Activated CD8-positive, alpha-beta memory T cell treated with anti-CD3 and anti-CD28 coated beads, Interleukin-2, amount 10 ng/mL, durations not matched to agents 7 days and 5 days (primary cell): ENCODE results near the gene ASMTL. TPM values are rescaled to one million over a fixed set of nuclear protein-coding genes. Genes with fewer than 3 reads are reported as not detected.
A peak's percentile ranks its signal among the peaks of the same experiment; 100 is the strongest.
"Not testable (repeated sequence)": the region's sequence is repeated elsewhere in the genome, so short reads cannot be mapped to it uniquely, and the experiment has no call there.

Experiments
- ATAC-seq: fragments of 150-1000 bp; cut with Tn5 transposase; one replicate; pipeline ENCODE4 v1.10.0; 2021; ENCODE audit warnings: moderate library complexity
- CTCF ChIA-PET: fragments of 350-600 bp; sonication (Branson Sonifier 250); formaldehyde crosslinking; loops from one replicate; lab custom pipeline; 2021; ENCODE audit warnings: antibody characterized with exemption; lab: Charles Lee
- DNase-seq: peaks from one replicate; pipeline ENCODE4 v3.0.0-alpha.2; 2020
- H3K27ac Mint-ChIP-seq: one replicate; pipeline ENCODE4 v1.8.0; 2021; ENCODE audit warnings: mild to moderate bottlenecking, mixed read lengths
- H3K27me3 Mint-ChIP-seq: one replicate; pipeline ENCODE4 v1.8.0; 2021; ENCODE audit warnings: mixed read lengths
- H3K36me3 Mint-ChIP-seq: one replicate; pipeline ENCODE4 v1.8.0; 2021; ENCODE audit warnings: mild to moderate bottlenecking, mixed read lengths
- H3K4me1 Mint-ChIP-seq: one replicate; pipeline ENCODE4 v1.8.0; 2021; ENCODE audit warnings: mixed read lengths
- H3K4me3 Mint-ChIP-seq: one replicate; pipeline ENCODE4 v1.8.0; 2021; ENCODE audit warnings: mild to moderate bottlenecking, moderate library complexity, mixed read lengths
- H3K9me3 Mint-ChIP-seq: one replicate; pipeline ENCODE4 v1.8.0; 2022; ENCODE audit warnings: low read depth, mixed read lengths
- total RNA-seq, 2 experiments: library from RNA; stranded (reverse); gene quantifications; one replicate each; pipeline ENCODE4 v1.2.3, GENCODE V29; 2021

The ASMTL gene
- total RNA-seq, 2 experiments from 2014 or later: 39.9 to 44.7 TPM

- peaks cover 27% of the 10 kb centered on the region for H3K9me3 Mint-ChIP-seq
- H3K36me3 Mint-ChIP-seq: peaks cover 86% of the 10 kb centered on the region
- no peak for DNase-seq
- peaks cover 83% of the 10 kb centered on the region for H3K4me1 Mint-ChIP-seq
- no peaks in the 10 kb centered on the region for H3K27me3 Mint-ChIP-seq
- H3K27ac Mint-ChIP-seq: no peak overlapping the region
- H3K4me3 Mint-ChIP-seq: no peak overlapping the region
- no peak for ATAC-seq
- CTCF ChIA-PET: no interaction called here
Observed at GRCh38 chrX:1476682-1477081, 24.0 kb upstream of the ASMTL start.

GRCh38 chrX:1475881-1476280 is 23.2 kb upstream of the ASMTL start:
- Mint-ChIP-seq H3K9me3 (peaks cover 27% of the 10 kb centered on the region), H3K36me3 (peaks cover 87% of the 10 kb centered on the region), H3K4me1 (peaks cover 81% of the 10 kb centered on the region), H3K4me3 (no peak overlapping the region), H3K27ac (no peak overlapping the region), H3K27me3 (no peaks in the 10 kb centered on the region)
- DNase-seq: no peak
- CTCF ChIA-PET: no interaction called here
- no peak for ATAC-seq

- peaks cover 81% of the 10 kb centered on the region for H3K4me1 Mint-ChIP-seq
- H3K36me3 Mint-ChIP-seq: peaks cover 85% of the 10 kb centered on the region
- H3K4me3 Mint-ChIP-seq: no peak overlapping the region
- CTCF ChIA-PET: no interaction called here
- ATAC-seq (no peak), DNase-seq (no peak)
- peaks cover 27% of the 10 kb centered on the region for H3K9me3 Mint-ChIP-seq
- peak overlapping the region; percentile 10 for H3K27ac Mint-ChIP-seq
- H3K27me3 Mint-ChIP-seq: no peaks in the 10 kb centered on the region
Observed at GRCh38 chrX:1475481-1475880, 22.8 kb upstream of the ASMTL start.

- CTCF ChIA-PET, H3K27me3 Mint-ChIP-seq, DNase-seq, H3K4me3 Mint-ChIP-seq, H3K27ac Mint-ChIP-seq, ATAC-seq: not testable (repeated sequence)
- Mint-ChIP-seq H3K36me3 (peaks cover 82% of the 10 kb centered on the region), H3K9me3 (peaks cover 26% of the 10 kb centered on the region), H3K4me1 (peaks cover 80% of the 10 kb centered on the region)
Observed at GRCh38 chrX:1474593-1474992, 21.9 kb upstream of the ASMTL start.

- ATAC-seq: no peak
- Mint-ChIP-seq H3K4me3 (peak overlapping the region; percentile 74), H3K27me3 (no peaks in the 10 kb centered on the region), H3K27ac (peak overlapping the region; percentile 99), H3K9me3 (peaks cover 20% of the 10 kb centered on the region), H3K36me3 (peaks cover 76% of the 10 kb centered on the region), H3K4me1 (peaks cover 78% of the 10 kb centered on the region)
- CTCF ChIA-PET: no interaction called here
- DNase-seq: peak; percentile 34
Observed at GRCh38 chrX:1472975-1473374, 20.3 kb upstream of the ASMTL start.

- Mint-ChIP-seq H3K27ac (peak overlapping the region; percentile 94), H3K4me1 (peaks cover 91% of the 10 kb centered on the region), H3K4me3 (peak overlapping the region; percentile 64), H3K27me3 (no peaks in the 10 kb centered on the region), H3K9me3 (peaks cover 4% of the 10 kb centered on the region), H3K36me3 (peaks cover 67% of the 10 kb centered on the region)
- CTCF ChIA-PET: no interaction called here
- ATAC-seq (peak; percentile 45), DNase-seq (peak; percentile 87)
Observed at GRCh38 chrX:1468250-1468772, 15.6 kb upstream of the ASMTL start.

GRCh38 chrX:1466971-1467561 is 14.4 kb upstream of the ASMTL start:
- peak overlapping the region; percentile 94 for H3K27ac Mint-ChIP-seq
- peak; percentile 79 for DNase-seq
- CTCF ChIA-PET: no interaction called here
- no peaks in the 10 kb centered on the region for H3K27me3 Mint-ChIP-seq
- ATAC-seq: peak; percentile 20
- H3K36me3 Mint-ChIP-seq: peaks cover 62% of the 10 kb centered on the region
- H3K9me3 Mint-ChIP-seq: peaks cover under 1% of the 10 kb centered on the region
- H3K4me3 Mint-ChIP-seq: peak overlapping the region; percentile 75
- H3K4me1 Mint-ChIP-seq: peaks cover 93% of the 10 kb centered on the region

- H3K9me3 Mint-ChIP-seq: no peaks in the 10 kb centered on the region
- H3K27ac Mint-ChIP-seq: peak overlapping the region; percentile 93
- peak overlapping the region; percentile 75 for H3K4me3 Mint-ChIP-seq
- CTCF ChIA-PET: no interaction called here
- no peak for ATAC-seq
- peaks cover 56% of the 10 kb centered on the region for H3K36me3 Mint-ChIP-seq
- peaks cover 90% of the 10 kb centered on the region for H3K4me1 Mint-ChIP-seq
- no peaks in the 10 kb centered on the region for H3K27me3 Mint-ChIP-seq
- DNase-seq: peak; percentile 39
Observed at GRCh38 chrX:1466232-1466661, 13.5 kb upstream of the ASMTL start.

- no peaks in the 10 kb centered on the region for H3K9me3 Mint-ChIP-seq
- ATAC-seq (no peak), DNase-seq (peak; percentile 41)
- peak overlapping the region; percentile 74 for H3K4me3 Mint-ChIP-seq
- CTCF ChIA-PET: no interaction called here
- peaks cover 89% of the 10 kb centered on the region for H3K4me1 Mint-ChIP-seq
- H3K27ac Mint-ChIP-seq: peak overlapping the region; percentile 93
- H3K27me3 Mint-ChIP-seq: no peaks in the 10 kb centered on the region
- peaks cover 58% of the 10 kb centered on the region for H3K36me3 Mint-ChIP-seq
Observed at GRCh38 chrX:1465286-1466231, 12.8 kb upstream of the ASMTL start.

GRCh38 chrX:1464971-1465285 is 12.2 kb upstream of the ASMTL start:
- DNase-seq: peak; percentile 56
- peak overlapping the region; percentile 74 for H3K4me3 Mint-ChIP-seq
- peaks cover 54% of the 10 kb centered on the region for H3K36me3 Mint-ChIP-seq
- no peak for ATAC-seq
- H3K4me1 Mint-ChIP-seq: peaks cover 83% of the 10 kb centered on the region
- CTCF ChIA-PET: no interaction called here
- H3K27me3 Mint-ChIP-seq: no peaks in the 10 kb centered on the region
- no peaks in the 10 kb centered on the region for H3K9me3 Mint-ChIP-seq
- peak overlapping the region; percentile 93 for H3K27ac Mint-ChIP-seq

GRCh38 chrX:1464041-1464970 is 11.6 kb upstream of the ASMTL start:
- Mint-ChIP-seq H3K4me3 (peak overlapping the region; percentile 74), H3K9me3 (no peaks in the 10 kb centered on the region), H3K4me1 (peaks cover 77% of the 10 kb centered on the region), H3K27ac (peak overlapping the region; percentile 93), H3K27me3 (no peaks in the 10 kb centered on the region), H3K36me3 (peaks cover 49% of the 10 kb centered on the region)
- CTCF ChIA-PET: no interaction called here
- DNase-seq: peak; percentile 73
- no peak for ATAC-seq

- CTCF ChIA-PET: no interaction called here
- Mint-ChIP-seq H3K4me1 (peaks cover 73% of the 10 kb centered on the region), H3K36me3 (peaks cover 48% of the 10 kb centered on the region), H3K27me3 (no peaks in the 10 kb centered on the region), H3K9me3 (no peaks in the 10 kb centered on the region), H3K4me3 (peak overlapping the region; percentile 74), H3K27ac (peak overlapping the region; percentile 93)
- DNase-seq (peak; percentile 41), ATAC-seq (no peak)
Observed at GRCh38 chrX:1463581-1463980, 10.9 kb upstream of the ASMTL start.
